Epithelial cell of esophagus (primary cell): ENCODE data around the gene CTSD.

Experiments
- DNase-seq: peaks from one replicate; pipeline ENCODE4 v3.0.0; 2010; ENCODE audit warnings: low read depth
- H3K4me3 ChIP-seq: 2 replicates; pipeline ENCODE4 v1.5.1; 2011; ENCODE audit warnings: mild to moderate bottlenecking, low read length, control low read depth
- TF ChIP-seq, protein P1 (sequence below): IDR thresholded peaks from 2 replicates; pipeline ENCODE4 v1.5.1; 2011; ENCODE audit warnings: low read depth, mild to moderate bottlenecking, low read length, control low read depth, inconsistent platforms; ENCODE audit not compliant: insufficient read depth; ENCODE audit errors: missing control alignments

CTSD gene

DNA sequence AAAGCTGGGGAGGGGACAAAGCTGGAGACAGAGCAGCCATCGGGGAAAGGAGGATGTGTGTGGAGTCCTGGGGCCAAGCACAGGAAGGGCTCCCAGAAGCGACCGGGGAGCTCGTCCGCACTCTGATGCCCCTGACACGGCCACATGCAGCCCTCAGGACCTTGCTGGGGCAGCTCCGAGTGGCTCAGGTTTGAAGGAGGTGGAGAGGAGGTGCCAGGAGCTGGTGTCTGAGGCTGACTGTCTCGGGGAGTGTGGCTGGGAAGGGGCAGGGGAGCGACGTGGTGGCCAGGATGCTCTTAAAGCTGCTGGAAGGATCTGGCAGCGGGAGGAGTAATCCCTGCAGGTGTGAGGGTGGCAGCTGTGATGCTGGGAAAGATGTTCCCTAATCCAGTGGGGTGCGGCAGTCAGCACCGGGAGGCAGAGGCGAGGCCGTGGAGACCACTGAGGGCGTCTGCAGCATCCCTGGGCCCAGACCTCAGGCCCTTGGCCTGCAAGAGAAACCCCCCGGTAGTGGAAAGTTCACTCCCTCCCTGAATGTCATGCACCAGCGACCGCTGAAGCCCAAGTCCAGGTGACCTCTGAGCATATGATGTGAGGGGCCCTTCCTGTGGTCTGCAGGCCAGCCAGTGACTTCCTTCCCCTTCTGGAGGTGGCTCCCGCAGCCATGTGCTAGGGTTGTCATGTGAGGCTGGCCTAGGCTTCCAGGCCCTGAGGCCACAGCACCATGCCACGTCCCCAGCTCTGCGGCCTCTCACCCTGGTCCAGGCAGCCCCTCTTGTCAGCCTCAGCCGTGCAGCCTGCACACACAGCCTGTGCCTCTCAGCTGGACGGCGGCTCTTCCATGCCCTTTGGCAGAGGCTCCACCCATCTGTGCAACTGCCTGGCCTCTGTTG is 17.2 kb upstream of the CTSD start:
- no peak overlapping the region for H3K4me3 ChIP-seq
- TF ChIP-seq, protein P1, sequence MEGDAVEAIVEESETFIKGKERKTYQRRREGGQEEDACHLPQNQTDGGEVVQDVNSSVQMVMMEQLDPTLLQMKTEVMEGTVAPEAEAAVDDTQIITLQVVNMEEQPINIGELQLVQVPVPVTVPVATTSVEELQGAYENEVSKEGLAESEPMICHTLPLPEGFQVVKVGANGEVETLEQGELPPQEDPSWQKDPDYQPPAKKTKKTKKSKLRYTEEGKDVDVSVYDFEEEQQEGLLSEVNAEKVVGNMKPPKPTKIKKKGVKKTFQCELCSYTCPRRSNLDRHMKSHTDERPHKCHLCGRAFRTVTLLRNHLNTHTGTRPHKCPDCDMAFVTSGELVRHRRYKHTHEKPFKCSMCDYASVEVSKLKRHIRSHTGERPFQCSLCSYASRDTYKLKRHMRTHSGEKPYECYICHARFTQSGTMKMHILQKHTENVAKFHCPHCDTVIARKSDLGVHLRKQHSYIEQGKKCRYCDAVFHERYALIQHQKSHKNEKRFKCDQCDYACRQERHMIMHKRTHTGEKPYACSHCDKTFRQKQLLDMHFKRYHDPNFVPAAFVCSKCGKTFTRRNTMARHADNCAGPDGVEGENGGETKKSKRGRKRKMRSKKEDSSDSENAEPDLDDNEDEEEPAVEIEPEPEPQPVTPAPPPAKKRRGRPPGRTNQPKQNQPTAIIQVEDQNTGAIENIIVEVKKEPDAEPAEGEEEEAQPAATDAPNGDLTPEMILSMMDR = no peak
- DNase-seq = no peak

DNA sequence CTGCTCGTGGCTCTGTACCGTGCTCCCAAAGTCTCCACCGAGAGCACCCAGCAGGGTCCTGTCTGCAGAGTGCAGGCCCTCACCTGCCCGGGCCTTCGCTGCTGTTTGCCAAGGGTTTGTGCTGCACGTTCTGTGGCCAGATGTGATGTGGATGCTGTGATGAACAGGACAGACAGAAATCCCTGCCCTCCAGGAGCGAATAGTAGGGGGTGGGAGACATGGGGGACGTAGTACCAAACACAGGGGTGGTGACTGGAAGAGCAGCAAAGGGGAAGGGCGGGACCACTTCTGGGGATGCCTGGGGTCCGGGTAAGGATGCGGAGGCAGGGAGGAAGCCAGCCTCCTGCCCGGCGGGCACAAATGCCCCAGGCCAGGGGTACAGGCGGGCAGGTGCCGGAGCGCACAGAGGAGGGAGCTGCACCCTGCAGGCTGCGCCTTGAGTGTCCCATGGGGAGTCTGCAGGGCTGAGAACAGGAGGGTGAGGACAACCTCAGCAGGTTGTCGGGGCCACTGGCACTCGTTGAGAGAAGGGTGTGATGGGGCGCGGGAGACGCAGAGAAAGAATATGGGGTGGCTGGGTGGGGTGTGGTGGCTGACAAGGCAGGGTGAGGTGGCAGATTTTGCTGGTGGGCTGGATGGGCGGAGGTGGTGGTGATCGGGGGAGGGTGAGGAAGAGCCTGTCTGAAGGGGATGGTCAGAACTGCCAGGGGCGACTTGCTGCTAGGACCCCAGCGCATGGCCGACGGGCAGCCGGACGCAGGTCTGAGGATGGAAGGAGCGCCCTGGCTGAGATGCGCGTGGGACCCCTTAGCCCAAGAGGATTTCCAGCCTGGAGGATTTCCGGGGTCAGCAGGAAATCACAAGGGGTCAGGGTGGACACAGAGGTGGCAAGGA is 16.3 kb upstream of the CTSD start:
- no peak for DNase-seq
- TF ChIP-seq, protein P1 = no peak
- H3K4me3 ChIP-seq = no peak overlapping the region

DNA sequence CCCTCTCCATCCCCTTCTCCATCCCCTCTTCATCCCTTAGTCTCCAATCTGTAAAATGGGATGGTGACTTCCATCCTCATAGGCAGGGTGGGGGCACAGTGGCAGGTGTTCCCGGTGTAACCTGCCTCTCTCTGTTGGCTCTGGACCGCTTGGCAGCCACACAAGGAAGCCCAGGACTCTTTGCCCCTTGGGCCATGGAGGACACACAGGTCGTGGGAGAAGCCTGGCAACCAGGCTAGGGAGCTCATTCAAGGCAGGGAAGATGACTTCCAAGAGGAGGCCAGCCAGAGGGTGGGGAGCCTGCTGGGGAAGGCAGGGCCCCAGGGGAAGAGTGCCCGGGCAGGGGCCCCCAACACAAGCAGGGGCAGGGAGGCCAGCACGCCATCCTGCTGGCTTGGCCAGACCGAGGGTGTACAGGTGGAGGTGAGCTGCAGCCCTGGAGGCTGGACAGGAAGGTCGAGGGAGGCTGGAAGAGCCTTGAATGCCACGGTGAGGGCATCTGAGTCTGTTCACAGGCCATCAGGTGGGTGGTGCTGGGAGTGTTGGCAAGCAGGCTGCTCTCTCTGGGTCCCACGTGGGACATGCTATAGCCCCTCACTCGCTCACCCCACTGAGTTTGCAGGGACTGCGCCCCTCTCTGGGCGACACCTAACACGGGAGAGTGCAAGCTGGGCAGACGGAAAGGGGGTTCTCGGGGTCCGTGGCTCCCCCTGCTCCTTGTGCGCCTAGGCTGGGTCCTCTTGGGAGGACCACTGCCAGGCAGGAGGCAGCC is 15.5 kb upstream of the CTSD start:
- no peak for DNase-seq
- TF ChIP-seq, protein P1 = no peak
- H3K4me3 ChIP-seq = no peak overlapping the region

DNA sequence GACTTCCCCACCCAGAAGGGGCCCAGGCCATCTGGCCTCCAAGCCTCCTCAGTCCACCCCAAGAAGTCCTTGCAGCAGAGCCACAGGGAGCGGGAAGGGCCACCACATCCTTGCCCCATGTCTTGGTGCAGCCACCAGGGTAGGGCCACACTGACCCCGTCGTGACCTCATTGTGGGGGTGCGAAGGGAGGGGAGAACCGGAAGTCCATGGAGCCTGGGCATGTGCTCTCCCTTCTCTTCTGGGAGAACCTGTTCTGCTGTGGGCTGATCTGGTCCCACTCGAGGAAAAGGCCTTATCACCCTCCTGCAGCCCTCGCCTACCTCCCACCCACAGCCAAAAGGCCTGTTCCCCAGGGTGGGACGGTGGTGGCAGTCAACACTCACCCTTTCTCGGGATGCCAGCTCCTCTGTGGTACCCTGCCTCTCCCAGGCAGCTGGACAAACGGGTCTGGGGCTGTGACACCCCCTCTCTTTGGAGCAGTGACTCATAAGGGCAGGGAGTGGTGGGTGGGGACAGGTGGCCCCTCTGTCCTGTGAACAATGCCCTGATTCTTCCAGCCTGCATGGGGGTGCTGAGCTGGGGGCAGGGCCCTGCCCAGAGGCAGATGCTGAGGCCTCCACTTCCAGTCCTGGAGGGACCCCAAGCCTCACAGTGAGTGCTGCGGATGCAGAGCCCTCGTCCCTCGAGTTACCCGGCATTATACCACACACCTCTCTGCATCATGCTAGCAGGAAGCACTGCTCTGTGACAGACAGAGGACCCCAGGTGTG is 14.6 kb upstream of the CTSD start:
- TF ChIP-seq, protein P1 = no peak
- no peak for DNase-seq
- H3K4me3 ChIP-seq = no peak overlapping the region

GRCh38 chr11:1777737-1778136 is 14.0 kb upstream of the CTSD start:
- TF ChIP-seq, protein P1 = no peak
- no peak overlapping the region for H3K4me3 ChIP-seq
- DNase-seq = no peak

GRCh38 chr11:1776944-1777715 is 13.4 kb upstream of the CTSD start:
- DNase-seq = no peak
- TF ChIP-seq, protein P1 = no peak
- H3K4me3 ChIP-seq = no peak overlapping the region
